Stimulated activated CD8-positive, alpha-beta memory T cell treated with anti-CD3 and anti-CD28 coated beads, Interleukin-2, amount 100 ng/mL, for 1 hour (primary cell): Measurements from ENCODE around the gene ALKBH4.
"Not testable (repeated sequence)": the region's sequence is repeated elsewhere in the genome, so short reads cannot be mapped to it uniquely, and the experiment has no call there.

ENCODE experiments used
- DNase-seq, 2 donors: peaks; one replicate each; pipeline ENCODE4 v3.0.0-alpha.2; 2020; ENCODE audit warnings: low read depth in 2 of 2

The ALKBH4 gene

DNA sequence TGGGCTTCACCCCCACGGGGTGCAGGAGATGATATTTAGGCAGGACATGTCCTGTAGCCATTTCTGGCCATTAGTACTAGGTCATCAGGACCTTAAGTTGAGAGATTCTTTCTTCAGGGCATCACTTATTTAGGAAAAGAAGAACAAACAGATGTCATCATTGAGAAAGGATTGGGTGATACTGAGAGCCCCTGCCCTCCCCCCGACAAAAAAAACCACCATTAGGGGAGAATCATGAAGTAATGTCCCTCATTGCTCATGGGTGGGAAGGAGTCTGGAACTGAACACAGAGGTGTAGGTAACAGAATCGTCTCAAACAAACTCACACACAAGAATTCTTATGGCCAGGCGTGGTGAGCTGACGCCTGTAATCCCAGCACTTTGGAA is 37.7 kb downstream of the ALKBH4 start:
- no peak for DNase-seq

DNA sequence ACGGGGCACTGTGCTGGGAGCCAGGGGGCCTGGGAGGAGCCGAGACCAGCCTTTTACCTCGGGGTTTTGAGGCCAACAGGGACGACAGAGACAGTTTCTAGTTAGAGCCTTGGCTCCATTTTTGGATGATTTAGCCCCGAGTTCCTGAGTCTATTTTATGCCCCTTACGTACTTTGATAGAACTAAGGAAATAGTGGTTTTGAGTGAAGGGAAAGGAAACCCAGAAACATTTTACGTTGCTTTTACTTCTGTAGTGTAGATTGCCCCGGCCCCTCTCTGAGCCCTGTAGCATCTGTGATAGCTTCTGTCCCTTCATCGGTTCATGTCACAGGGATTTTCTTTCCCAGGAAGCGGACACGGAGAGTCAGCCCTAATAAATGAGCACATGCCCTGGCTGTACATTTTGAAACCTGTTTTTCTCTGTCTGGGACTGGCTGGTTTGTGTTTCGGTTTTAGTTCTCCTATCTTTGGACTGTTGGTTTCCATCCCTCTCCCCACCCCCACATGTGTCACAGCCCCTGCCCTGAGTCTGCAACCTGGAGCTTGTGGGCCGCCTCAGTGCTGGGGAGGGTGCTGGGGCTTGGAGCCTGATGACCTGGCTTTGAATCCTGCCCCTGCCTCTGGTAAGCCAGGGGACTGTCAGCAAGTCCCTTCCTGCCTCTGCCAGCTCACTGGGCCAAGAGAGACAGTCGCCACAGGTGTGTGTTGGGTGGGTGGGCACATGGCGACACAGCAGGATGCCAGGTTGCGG is 38.2 kb downstream of the ALKBH4 start:
- DNase-seq = peak in 1 of 2 donors; percentile 31

DNA sequence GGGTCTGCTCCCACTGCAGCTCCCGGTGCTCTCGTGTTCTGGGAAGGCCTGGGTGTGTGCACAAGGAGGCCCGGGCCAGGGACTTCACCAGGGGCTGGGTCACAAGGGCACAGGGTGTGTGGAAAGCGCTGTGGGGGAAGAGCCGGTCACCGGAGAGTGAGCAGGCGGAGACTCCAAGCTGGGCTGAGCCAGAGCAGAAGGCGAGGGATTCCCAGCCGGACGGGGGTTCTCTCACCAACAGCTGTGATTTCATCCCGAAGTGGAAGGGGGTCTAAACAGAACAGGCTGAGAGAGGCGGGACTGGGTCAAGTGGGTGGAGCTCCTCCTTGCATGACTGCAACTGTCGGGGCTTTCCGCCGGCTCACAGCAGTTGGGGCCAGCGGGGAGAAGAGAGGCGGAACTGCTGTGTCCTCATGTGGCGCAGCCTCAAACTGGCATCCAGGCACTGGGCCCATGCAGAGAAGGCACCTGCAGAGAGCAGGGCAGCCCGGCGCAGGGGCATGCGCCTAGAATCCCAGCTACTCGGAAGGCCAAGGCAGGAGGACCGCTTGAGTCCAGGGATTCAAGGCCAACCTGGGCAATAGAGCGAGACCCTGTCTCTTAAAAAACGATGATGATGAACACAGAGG is 38.9 kb downstream of the ALKBH4 start:
- DNase-seq = peak; percentile 60 to 76

DNA sequence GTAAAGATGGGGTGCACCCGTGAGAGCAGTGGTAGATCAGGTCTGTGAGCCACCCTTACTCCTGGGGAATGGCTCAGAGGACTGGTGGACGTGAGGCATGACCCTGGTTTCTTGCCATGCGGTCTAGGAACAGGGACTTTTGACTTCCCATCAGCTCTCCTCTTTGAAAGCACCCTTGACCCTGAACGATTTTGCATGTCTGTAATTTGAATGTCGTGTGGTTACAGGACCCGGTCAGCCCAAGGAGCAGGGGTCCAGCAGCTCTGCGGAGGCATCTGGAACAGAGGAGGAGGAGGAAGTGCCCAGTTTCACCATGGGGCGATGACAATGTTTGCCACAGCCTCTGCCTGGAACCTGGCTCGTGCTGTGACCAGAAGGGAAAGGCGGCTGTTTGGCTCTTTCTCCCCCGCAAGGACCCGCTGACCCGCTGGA is 39.9 kb downstream of the ALKBH4 start:
- no peak for DNase-seq

DNA sequence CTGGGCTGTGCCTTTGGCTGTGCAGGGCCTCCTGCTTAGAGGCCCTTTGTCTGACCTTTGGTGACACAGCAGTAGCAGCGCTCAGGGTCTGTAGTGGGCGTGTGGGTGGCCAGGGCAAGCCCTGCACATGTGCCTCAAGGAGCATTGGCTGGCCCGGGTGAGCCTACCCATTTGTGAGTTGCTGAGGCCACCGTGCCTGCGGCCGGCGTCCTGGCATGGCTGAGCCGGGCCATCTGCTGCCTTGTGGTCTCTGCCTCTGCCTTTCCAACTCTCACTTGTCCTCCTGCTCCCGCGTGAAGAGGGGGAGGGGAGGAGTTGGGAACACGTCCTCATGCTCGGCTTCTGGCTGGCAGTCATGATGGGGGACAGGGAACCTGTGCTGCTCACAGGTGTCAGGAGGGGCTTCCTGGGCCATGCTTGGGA is 40.5 kb downstream of the ALKBH4 start:
- no peak for DNase-seq

DNA sequence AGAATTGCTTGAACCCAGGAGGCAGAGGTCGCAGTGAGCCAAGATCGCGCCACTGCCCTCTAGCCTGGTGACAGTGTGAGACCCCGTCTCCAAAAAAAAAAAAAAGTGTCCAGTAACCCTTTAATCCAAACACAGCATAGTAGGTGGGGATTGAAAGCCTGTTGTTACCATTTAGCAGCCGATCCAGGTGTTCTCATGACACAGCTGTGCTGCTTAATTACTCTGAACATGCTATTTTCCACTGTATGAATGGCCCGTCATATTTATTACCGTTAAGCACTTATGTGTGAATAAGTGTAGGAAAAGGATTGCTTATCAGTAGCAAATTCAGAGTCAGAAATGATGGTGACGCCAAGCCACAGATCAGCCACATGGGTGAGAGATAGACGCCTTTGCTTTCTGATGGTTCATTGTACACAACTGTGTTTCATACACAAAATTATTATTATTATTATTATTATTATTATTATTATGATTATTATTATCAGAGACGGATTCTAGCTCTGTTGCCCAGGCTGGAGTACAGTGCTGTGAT is 42.9 kb downstream of the ALKBH4 start:
- no peak for DNase-seq

DNA sequence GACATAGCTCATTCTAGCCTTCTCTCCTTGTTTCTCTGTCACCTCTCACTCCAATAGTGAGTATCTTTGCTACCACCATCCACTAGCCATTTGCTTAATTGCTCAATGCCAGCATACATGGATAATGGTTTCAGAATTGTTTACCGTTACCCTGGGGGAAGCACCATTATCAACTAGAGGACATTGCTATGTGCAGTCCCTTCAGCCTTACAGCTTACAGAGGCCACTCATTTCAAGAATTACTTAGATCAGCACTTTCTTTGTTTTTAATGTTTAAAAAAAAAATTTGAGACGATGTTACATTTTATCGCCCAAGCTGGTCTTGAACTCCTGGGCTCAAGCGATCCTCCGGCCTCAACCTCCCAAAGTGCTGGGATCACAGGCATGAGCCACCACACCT is 46.1 kb downstream of the ALKBH4 start:
- DNase-seq = no peak

DNA sequence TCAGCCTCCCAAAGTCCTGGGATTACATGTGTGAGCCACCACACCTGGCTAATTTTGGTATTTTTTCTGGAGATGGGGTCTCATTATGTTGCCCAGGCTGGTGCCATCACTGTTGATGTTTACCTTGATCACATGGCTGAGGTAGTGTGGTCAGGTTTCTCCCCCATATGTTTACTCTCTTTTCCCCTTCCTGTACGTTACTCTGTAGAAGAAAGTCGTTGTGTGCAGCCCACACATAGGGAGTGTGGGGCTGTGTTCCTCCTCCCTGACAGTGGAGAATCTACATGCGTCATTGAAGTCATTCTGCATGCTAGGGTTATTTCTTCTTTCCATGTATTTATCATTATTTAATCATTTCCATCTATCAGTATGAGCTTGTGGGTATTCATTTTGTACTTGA is 47.6 kb downstream of the ALKBH4 start:
- no peak for DNase-seq

DNA sequence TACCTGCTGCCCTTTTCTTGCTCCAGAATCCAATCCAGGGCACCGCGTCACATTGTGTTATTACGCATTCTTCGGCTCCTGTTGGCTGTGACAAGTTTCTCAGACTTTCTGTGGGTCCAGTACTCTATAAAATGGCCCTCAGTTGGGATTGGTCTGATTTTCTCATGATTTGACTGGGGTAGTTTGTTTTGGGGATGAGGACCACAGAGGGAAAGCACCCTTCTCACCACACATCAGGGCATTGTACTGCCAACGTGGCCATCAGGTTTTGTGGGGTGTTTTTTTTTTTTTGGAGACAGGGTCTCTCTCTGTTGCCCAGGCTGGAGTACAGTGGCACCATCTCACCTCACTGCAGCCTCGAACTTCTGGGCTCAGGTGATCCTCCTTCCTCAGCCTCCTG is 48.3 kb downstream of the ALKBH4 start:
- no peak for DNase-seq

DNA sequence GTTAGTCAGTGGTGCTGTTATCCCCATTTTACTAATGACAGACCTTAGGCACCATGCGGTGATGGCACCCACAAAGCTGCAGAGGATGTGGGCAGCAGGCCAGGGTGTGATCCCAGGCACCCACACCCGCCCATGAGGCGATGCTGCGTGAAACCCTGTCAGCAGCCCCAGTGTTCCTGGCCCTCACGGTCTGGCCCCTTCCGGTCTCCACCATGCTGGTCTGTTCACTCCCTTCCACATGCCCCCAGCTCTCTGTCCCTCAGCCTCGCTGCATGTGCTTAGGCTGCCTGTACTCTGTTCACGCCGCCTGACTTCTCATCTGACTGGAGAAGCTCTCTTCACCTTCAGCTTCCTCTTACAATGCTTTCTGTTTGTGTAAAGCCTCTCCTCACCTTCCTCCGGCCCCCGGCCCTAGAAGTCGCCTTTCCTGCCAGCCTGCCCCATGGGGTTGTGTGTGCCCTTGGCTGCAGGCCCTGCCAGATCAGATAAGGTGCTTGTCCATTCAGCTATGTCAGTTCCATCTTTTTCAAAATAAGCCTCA is 48.9 kb downstream of the ALKBH4 start:
- DNase-seq = peak in 1 of 2 donors; percentile 35

DNA sequence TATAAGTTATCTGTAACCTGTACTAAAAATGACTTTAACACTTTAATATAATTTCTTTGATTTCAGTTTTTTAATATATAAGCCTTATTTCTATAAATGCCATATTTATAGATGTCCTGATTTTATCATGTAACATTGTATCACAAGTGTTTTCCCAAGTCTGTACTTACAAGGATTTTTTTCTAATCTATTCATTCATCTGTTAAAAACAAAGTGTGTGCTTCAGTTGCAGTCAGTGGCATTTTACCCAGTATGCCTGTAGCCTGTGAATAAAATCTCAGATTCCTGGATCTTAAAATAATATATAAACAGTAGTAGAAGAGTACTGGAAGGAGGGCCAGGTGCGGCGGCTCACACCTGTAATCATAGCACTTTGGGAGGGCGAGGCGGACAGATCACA is 51.1 kb downstream of the ALKBH4 start:
- no peak for DNase-seq

DNA sequence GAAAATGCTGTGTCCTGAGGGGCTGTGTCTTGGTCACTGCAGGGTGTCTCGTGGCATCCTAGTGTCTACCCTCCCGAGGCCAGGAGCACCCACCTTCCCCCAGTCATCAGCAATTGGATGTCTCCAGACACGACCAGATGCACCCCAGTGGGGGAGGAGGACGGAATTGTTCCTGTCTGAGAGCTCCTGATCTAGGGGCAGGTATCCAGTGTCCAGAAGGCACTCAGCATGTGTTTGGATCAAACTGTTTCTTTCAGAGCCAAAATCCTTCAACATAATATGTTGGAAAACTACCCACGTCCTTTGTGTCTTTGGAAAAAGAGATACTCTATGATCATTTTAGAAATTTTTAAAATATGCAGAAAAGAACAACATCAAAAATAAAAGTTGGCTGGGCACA is 51.6 kb downstream of the ALKBH4 start:
- DNase-seq = no peak

DNA sequence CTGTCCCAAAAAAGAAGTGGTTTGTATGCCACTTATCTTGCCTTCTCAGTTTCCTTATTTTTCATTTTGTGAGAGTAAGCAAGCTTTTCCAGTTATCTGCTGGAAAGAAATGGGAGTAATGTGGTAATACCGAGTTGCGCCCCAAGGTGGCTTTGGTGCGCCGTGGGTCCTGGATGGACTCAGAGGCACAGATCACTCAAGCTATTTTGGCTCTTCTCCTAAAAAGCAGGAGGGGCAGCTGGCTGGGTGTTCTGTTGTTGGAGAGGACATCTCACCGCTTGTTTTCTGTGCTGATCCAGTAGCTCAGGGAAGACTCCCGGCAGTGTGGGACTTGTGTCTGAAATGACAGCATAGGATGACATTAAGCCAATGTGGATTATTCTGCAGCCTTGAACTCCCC is 52.1 kb downstream of the ALKBH4 start:
- peak in 1 of 2 donors; percentile 22 for DNase-seq

DNA sequence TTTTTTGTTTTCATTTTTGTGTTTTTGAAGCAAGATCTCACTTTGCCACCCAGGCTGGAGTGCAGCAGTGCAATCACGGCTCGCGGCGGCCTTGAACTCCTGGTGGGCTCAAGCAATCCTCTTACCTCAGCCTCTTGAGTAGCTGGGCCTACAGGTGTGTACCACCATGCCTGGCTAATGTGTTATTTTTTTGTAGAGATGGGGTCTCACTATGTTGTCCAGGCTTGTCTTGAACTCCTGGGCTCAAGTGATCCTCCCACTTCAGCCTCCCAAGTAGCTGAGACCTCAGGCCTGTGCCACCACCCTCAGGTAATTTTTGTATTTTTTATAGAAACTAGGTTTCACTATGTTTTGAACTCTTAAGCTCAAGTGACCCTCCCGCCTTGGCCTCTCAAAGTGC is 53.7 kb downstream of the ALKBH4 start:
- no peak for DNase-seq

DNA sequence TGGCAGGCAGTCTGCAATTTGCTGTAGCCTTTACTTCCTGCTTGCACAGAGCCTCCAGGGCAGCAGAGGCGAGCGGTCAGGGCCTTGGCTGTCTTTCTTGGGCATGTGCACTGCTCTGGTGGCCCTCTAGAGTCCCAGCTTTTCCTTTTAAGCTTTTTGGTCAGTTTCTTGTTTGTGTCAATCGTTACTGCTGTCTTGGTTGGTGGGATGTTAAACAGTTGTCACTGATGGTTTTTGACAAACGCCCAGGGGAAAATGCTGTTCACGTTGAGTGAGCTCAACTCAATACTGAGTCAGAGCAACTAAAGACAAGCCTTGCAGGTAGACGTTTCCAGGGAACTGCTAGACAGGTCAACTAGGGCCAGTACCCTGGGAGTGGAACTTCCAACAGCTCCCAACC is 54.5 kb downstream of the ALKBH4 start:
- DNase-seq = no peak

DNA sequence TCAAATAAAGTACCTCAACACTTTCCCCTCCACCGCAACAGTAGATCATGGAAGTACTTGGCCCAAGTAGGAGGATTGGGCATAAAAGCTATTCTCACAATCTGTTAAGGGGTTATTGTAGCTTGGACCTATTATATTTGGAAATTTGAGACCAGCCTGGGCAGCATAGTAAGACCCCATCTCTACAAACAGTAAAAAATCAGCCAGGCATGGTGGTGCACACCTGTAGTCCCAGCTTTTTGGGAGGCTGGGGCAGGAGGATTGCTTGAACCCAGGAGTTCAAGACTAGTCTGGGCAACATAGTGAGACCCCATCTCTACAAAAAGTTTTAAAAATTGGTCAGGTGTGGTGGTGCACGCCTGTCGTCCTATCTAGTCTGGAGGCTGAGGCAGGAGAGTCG is 55.3 kb downstream of the ALKBH4 start:
- DNase-seq = no peak

DNA sequence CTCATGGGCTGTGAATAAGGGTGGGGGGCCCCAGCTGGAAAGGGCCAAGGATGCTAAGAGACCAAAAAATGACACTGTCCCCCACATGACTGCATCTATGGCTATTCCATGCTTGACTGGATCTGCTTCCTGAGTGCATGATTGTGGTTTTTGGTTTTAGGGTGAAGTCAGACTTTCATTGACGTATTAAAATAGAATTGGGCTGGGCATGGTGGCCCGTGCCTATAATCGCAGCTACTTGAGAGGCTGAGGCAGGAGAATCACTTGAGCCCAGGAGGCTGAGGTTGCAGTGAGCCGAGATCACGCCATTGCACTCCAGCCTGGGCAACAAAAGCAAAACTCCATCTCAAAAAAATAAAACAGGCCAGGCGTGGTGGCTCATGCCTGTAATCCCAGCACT is 56.1 kb downstream of the ALKBH4 start:
- DNase-seq = not testable (repeated sequence)

DNA sequence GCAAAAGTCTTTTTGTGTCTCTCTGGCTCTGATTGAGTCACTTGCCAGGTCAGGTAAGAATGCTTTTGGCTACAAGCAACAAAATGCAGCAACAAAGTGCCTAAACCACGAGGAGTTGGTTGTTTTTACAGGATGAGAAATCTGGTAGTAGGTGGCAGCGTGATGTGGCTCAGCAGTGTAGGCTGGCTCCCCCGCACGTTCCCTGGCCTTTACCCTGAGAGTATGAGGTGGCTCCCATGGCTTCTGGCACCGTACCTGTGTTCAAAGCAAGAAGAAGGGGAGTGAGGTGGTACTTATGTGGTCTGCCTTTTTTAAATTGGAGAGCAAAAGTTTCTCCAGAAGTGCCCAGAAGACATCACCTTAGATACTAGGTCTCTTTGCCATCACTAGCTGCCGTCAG is 56.8 kb downstream of the ALKBH4 start:
- no peak for DNase-seq
